Heart right ventricle (tissue), 16 donors: Measurements from ENCODE around the gene PTCD1. TPM values are rescaled to one million over a fixed set of nuclear protein-coding genes. Genes with fewer than 3 reads are reported as not detected.

ENCODE experiments used
- ATAC-seq, 8 donors: fragments of 200-7000 bp; cut with Tn5 transposase; one replicate each; pipeline ENCODE4 v1.9.1; 2020; ENCODE audit warnings: mild to moderate bottlenecking in 8 of 8, moderate library complexity in 8 of 8, moderate number of reproducible peaks in 1 of 8
- DNase-seq, 2 donors: peaks; one replicate each; pipeline ENCODE4 v3.0.0-alpha.2; 2020
- H3K27ac ChIP-seq, 10 donors: fragments of 200-600 bp; sonication (generic) in 2 of 10; one replicate each; pipeline versions ENCODE4 v1.5.0 to v1.8.0; 2020 to 2022; ENCODE audit warnings: mild to moderate bottlenecking in 3 of 10
- H3K27me3 ChIP-seq, 7 donors: fragments of 200-600 bp; one replicate each; pipeline ENCODE4 v1.8.0; 2021 to 2022; ENCODE audit warnings: mild to moderate bottlenecking in 2 of 7
- H3K36me3 ChIP-seq, 9 donors: fragments of 200-600 bp; sonication (generic) in 1 of 9; one replicate each; pipeline versions ENCODE4 v1.5.0 to v1.8.0; 2020 to 2022; ENCODE audit warnings: mild to moderate bottlenecking in 2 of 9
- H3K4me1 ChIP-seq, 9 donors: fragments of 200-600 bp; sonication (generic) in 1 of 9; one replicate each; pipeline versions ENCODE4 v1.5.0 to v1.8.0; 2020 to 2022; ENCODE audit warnings: mild to moderate bottlenecking in 4 of 9
- H3K4me3 ChIP-seq, 10 donors: fragments of 200-600 bp; sonication (generic) in 2 of 10; one replicate each; pipeline versions ENCODE4 v1.5.0 to v1.8.0; 2020 to 2022; ENCODE audit warnings: mild to moderate bottlenecking in 7 of 10, moderate library complexity in 2 of 10
- H3K9me3 ChIP-seq, 11 donors: fragments of 200-600 bp in 10 of 11; sonication (generic) in 2 of 11; one replicate each; pipeline versions ENCODE4 v1.5.0 to v1.8.0; 2013 to 2022; ENCODE audit warnings: mild to moderate bottlenecking in 2 of 11, control low read depth in 1 of 11, moderate library complexity in 1 of 11
- CTCF ChIP-seq, 9 donors: fragments of 200-600 bp; sonication (generic) in 2 of 9; IDR thresholded peaks; one replicate each; pipeline versions ENCODE4 v1.5.0 to v1.8.0; 2021 to 2022; ENCODE audit warnings: antibody characterized with exemption in 9 of 9, mild to moderate bottlenecking in 5 of 9, moderate library complexity in 1 of 9
- WGBS, 2 donors: extraction: QIAGEN DNeasy Blood & Tissue Kit; methylation state at CpG; one replicate each; pipeline ENCODE4 v1.1.7; 2013; ENCODE audit warnings: inconsistent platforms in 1 of 2; 5-methylcytosine and 5-hydroxymethylcytosine counted together
- intact Hi-C, 10 donors: fragments of 100-400 bp; cut with DNase I; formaldehyde crosslinking; loops; one replicate each; pipeline versions ENCODE4 v1.11.1 to v1.14.2; 2022
- polyA plus RNA-seq, 2 donors: library from polyadenylated mRNA; stranded (reverse); fragments of 200-250 nt; gene quantifications; one replicate each; pipeline ENCODE4 v1.2.3, GENCODE V29; 2013
- total RNA-seq, 10 donors: library from RNA; stranded (reverse); fragmentation: NEBNext Ultra II Directional in 3 of 10; extraction: Animal tissue kit (Norgen Biotek cat#: 25700) in 3 of 10; gene quantifications; one replicate each; pipeline versions ENCODE4 v1.2.1 to v1.2.4, GENCODE V29; 2021 to 2023
- donor health status: Arrhythmogenic right ventricular cardiomyopathy.
- donor health status: ischemic (EF 13 %, LVEDD 7.1; RV severe dilation, severe dysfunction).
- donor health status: healthy with polysubstance abuse.
- donor health status: DM: no; HTN: yes; CAD: no.
- donor health status: DM: no; HTN: no; CAD: no.
- donor health status: ischemic (EF 25% LVEDD 6.9; RV normal size, moderate dysfunction).
- donor health status: ischemic (EF 25% LVEDD 5.7; RV mildly dilated, moderate dysfunction).
- donor health status: healthy.
- donor health status: DM: yes; HTN: yes; CAD: no.
- donor health status: Ischemic cardiomyopathy.
- donor health status: ischemic (EF 35%, LVEDD 5.7; RV mildly dilated, moderate dysfunction).
- donor health status: nonischemic (EF 11% LVEDD 7.7; RV severe dilation, severe dysfunction).
- donor health status: DM: yes; HTN: yes; CAD: no.
- donor health status: PGD.
- donor health status: ischemic (EF 29% LVEDD 5.4; RV normal size, mild dysfunction).
- donor health status: nonischemic (EF 23%, LVEDD 6.1; RV moderate dilation, normal function).

Gene PTCD1
- total and polyA plus RNA-seq, 12 donors = 2.4 to 4.8 (median 3.1) TPM

- Histone ChIP-seq H3K27me3 (no peaks in the 10 kb centered on the region), H3K9me3 (no peaks in the 10 kb centered on the region), H3K27ac (no peak overlapping the region), H3K36me3 (peaks cover 0 to 100% (median 46%) of the 10 kb centered on the region in 9 donors), H3K4me1 (peaks cover 0 to 23% (median 8%) of the 10 kb centered on the region in 9 donors), H3K4me3 (no peak overlapping the region)
- no peak for ATAC-seq
- WGBS, 2 donors = 92 to 94% methylated on average over 5 of the region's 5 CpGs
- no peak for TF ChIP-seq CTCF (IDR thresholded peaks at IDR 0.05)
- DNase-seq = no peak
- intact Hi-C loops = no loop called here
Observed at GRCh38 chr7:99449326-99449725, 10.7 kb upstream of the PTCD1 start.

DNA sequence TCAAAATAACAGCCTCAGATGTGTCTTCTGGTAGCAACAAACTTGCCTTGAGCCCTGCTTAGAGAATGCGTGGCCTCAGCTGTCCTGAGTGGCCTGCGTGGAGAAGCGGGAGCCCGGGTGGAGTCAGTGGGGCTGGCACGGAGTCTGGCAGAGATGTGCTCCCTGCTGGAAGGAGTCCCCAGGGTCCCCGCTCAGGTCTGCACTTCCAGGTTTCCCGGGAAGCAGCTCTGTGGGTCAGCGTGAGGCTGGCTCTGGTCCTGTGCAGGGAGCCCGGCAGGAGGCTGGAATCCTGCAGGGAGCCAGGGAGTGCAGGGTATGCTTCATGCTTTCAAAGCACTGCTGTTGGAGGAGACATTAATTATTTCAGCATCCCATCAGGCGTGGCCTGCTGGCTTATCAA, 10.3 kb upstream of the PTCD1 start:
- 90 to 92% methylated on average over 10 of the region's 10 CpGs for WGBS, 2 donors
- Histone ChIP-seq H3K36me3 (peaks cover 0 to 100% (median 46%) of the 10 kb centered on the region in 9 donors), H3K27me3 (no peaks in the 10 kb centered on the region), H3K9me3 (no peaks in the 10 kb centered on the region), H3K27ac (no peak overlapping the region), H3K4me3 (no peak overlapping the region), H3K4me1 (peaks cover 0 to 23% (median 8%) of the 10 kb centered on the region in 9 donors)
- no peak for ATAC-seq
- intact Hi-C loops = no loop called here
- TF ChIP-seq CTCF (IDR thresholded peaks at IDR 0.05) = no peak
- DNase-seq = no peak

DNA sequence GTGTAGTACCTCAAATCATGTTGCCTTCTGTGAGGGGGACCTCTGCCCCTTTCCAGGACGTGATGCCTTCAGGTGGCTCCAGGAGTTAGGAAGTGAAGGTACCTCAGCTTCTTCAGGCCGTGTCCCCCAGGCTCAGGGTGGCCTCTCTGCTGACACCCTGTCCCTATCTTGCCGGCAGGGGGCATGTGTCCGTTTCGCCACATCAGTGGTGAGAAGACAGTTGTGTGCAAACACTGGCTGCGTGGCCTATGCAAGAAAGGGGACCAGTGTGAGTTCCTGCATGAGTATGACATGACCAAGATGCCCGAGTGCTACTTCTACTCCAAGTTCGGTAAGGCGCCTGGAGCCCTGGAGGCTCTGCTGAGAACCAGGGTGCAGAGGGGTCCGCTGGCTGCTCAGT, 9.3 kb upstream of the PTCD1 start:
- Histone ChIP-seq H3K4me3 (no peak overlapping the region), H3K9me3 (no peaks in the 10 kb centered on the region), H3K4me1 (peaks cover 0 to 18% (median 7%) of the 10 kb centered on the region in 9 donors), H3K36me3 (peaks cover 0 to 100% (median 45%) of the 10 kb centered on the region in 9 donors), H3K27ac (no peak overlapping the region), H3K27me3 (no peaks in the 10 kb centered on the region)
- WGBS, 2 donors = 85 to 89% methylated on average over 10 of the region's 10 CpGs
- ATAC-seq (no peak), DNase-seq (no peak)
- TF ChIP-seq CTCF (IDR thresholded peaks at IDR 0.05) = peak in 1 of 9 donors; percentile 28
- intact Hi-C loops = no loop called here

DNA sequence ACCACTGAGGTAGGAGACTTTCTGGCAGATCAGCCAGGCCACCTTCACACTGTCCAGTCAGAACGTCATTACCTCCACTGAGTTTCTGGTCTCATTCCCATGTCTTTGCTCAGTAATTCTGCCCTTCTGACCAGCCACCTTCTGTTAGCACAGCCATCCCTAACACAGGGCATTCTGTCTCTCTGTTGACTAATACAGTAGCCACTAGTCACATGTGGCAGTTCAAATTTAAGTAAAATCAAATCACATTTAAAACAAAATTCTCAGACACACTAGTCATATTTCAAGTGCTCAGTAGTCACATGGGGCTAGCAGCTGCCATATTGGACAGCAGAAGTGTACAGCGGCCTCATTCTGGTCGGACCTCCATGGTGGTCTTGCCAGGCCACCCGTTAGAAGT, 7.5 kb upstream of the PTCD1 start:
- Histone ChIP-seq H3K9me3 (no peaks in the 10 kb centered on the region), H3K27ac (no peak overlapping the region), H3K36me3 (peaks cover 0 to 88% (median 45%) of the 10 kb centered on the region in 9 donors), H3K27me3 (no peaks in the 10 kb centered on the region), H3K4me1 (peaks cover 0 to 19% (median 3%) of the 10 kb centered on the region in 9 donors), H3K4me3 (no peak overlapping the region)
- intact Hi-C loops = no loop called here
- 85 to 88% methylated on average over 4 of the region's 4 CpGs for WGBS, 2 donors
- DNase-seq (no peak), ATAC-seq (no peak)
- TF ChIP-seq CTCF (IDR thresholded peaks at IDR 0.05) = no peak
